Measurements from ENCODE around the gene IAPP.
"Not testable (repeated sequence)": the region's sequence is repeated elsewhere in the genome, so short reads cannot be mapped to it uniquely, and the experiment has no call there.

IAPP gene

GRCh38 chr12:21384261-21384660 lies 11.6 kb downstream of the IAPP start:
- no peak for DNase-seq

GRCh38 chr12:21387174-21387573 lies 14.5 kb downstream of the IAPP start:
- no peak for DNase-seq

- no peak for DNase-seq
These were observed 19.7 kb downstream of the IAPP start for GRCh38 chr12:21392384-21392783.

GRCh38 chr12:21394828-21395626 lies 22.3 kb downstream of the IAPP start:
- DNase-seq, result not testable (repeated sequence)

- DNase-seq, result no peak
These were observed 40.9 kb downstream of the IAPP start for GRCh38 chr12:21413369-21414277.

GRCh38 chr12:21416511-21417121 lies 43.9 kb downstream of the IAPP start:
- DNase-seq, result no peak

- not testable (repeated sequence) for DNase-seq
These were observed 45.7 kb downstream of the IAPP start for GRCh38 chr12:21418398-21418797.

- not testable (repeated sequence) for DNase-seq
These were observed 46.5 kb downstream of the IAPP start for GRCh38 chr12:21419009-21419699.

GRCh38 chr12:21428241-21428640 lies 55.5 kb downstream of the IAPP start:
- no peak for DNase-seq

Measured in NCI-H1092 (cell line).